K562 (cell line): ENCODE measurements around the gene MCM3. TPM values are rescaled to one million over a fixed set of nuclear protein-coding genes. Genes with fewer than 3 reads are reported as not detected.

Experiments used
- ATAC-seq: fragments of 200-7000 bp; cut with Tn5 transposase; 3 replicates; pipeline ENCODE4 v1.9.1; 2020; ENCODE audit warnings: moderate library complexity
- BruUV-seq: library from RNA; stranded (reverse); fragments of 400-500 nt; replicated peaks from 2 replicates; lab custom pipeline; 2021; lab: Mats Ljungman, UMichigan
- CTCF ChIA-PET: fragments of 300-600 bp; formaldehyde crosslinking; extraction: SDS; loops from one replicate; lab custom pipeline; 2021; ENCODE audit warnings: low intra/inter-chr PET ratio; lab: Yijun Ruan, JAX
- POLR2A ChIA-PET: fragments of 300-600, 350-650 bp; sonication (Branson Sonifier 250); formaldehyde crosslinking; extraction: SDS; loops from one replicate; lab custom pipeline; 2021; ENCODE audit warnings: antibody characterized with exemption, inconsistent platforms; lab: Yijun Ruan, JAX
- DNase-seq, 4 experiments: peaks; one replicate each; pipeline versions ENCODE4 v3.0.0 to v3.0.0-alpha.2; 2011 to 2018; ENCODE audit warnings: low spot score in 3 of 4, mixed read lengths in 3 of 4; ENCODE audit errors: extremely low read depth in 1 of 4
- FAIRE-seq: peaks from 2 replicates; lab custom pipeline; 2011; peaks lifted over from hg19 to GRCh38; lab: Jason Lieb, UNC
- H2AFZ ChIP-seq: 2 replicates; pipeline ENCODE4 v1.6.0; 2011; ENCODE audit warnings: low read depth, low read length, control low read depth, inconsistent platforms
- H3K27ac ChIP-seq: fragments of 200-600 bp; 3 replicates; pipeline ENCODE4 v1.8.0; 2011; ENCODE audit warnings: low read depth, mild to moderate bottlenecking, control low read depth, inconsistent platforms, low read length, moderate library complexity, mixed read lengths; ENCODE audit errors: extremely low read depth
- H3K27me3 ChIP-seq, 2 experiments: fragments of 300-600 bp in 1 of 2; 2 replicates in 1 of 2; 3 replicates in 1 of 2; pipeline versions ENCODE4 v1.6.0 to v1.8.0; 2011; ENCODE audit warnings: inconsistent platforms in 2 of 2, low read length in 2 of 2, mild to moderate bottlenecking in 1 of 2, mixed read lengths in 1 of 2, moderate library complexity in 1 of 2; ENCODE audit not compliant: control insufficient read depth in 2 of 2, insufficient read depth in 2 of 2
- H3K36me3 ChIP-seq: fragments of 300-600 bp; 3 replicates; pipeline ENCODE4 v1.8.0; 2011; ENCODE audit warnings: mild to moderate bottlenecking, low read length, inconsistent platforms; ENCODE audit not compliant: control insufficient read depth, insufficient read depth
- H3K4me1 ChIP-seq, 2 experiments: fragments of 200-600 bp in 1 of 2; replicated peaks in 1 of 2; 2 replicates in 1 of 2; 3 replicates in 1 of 2; pipeline versions ENCODE4 v1.5.1 to v1.8.0; 2011; ENCODE audit warnings: inconsistent platforms in 2 of 2, low read length in 2 of 2, mild to moderate bottlenecking in 1 of 2, mixed read lengths in 1 of 2, moderate library complexity in 1 of 2; ENCODE audit not compliant: control insufficient read depth in 2 of 2, insufficient read depth in 2 of 2
- H3K4me2 ChIP-seq: 2 replicates; pipeline ENCODE4 v1.6.1; 2011; ENCODE audit warnings: low read length, control low read depth, inconsistent platforms, mixed read lengths; ENCODE audit not compliant: insufficient read depth
- H3K4me3 ChIP-seq: fragments of 200-600 bp; sonication (generic), shearing (Covaris generic); 2 replicates; pipeline ENCODE4 v1.5.1; 2016; ENCODE audit warnings: control low read depth, inconsistent platforms
- H3K79me2 ChIP-seq: fragments of 200-600 bp; 3 replicates; pipeline ENCODE4 v1.8.0; 2011; ENCODE audit warnings: low read length, inconsistent platforms; ENCODE audit not compliant: control insufficient read depth, insufficient read depth
- H3K9ac ChIP-seq, 2 experiments: 2 replicates each; pipeline versions ENCODE4 v1.6.0 to v1.6.1; 2011; ENCODE audit warnings: low read depth in 2 of 2, low read length in 2 of 2, control low read depth in 1 of 2, inconsistent platforms in 1 of 2, mild to moderate bottlenecking in 1 of 2, mixed read lengths in 1 of 2; ENCODE audit not compliant: insufficient read depth in 1 of 2
- H3K9me1 ChIP-seq: one replicate; pipeline ENCODE4 v1.6.0; 2011; ENCODE audit warnings: inconsistent platforms, mild to moderate bottlenecking, low read length, moderate library complexity; ENCODE audit not compliant: control insufficient read depth, insufficient read depth
- H3K9me3 ChIP-seq: replicated peaks from 2 replicates; pipeline ENCODE4 v1.5.1; 2011; ENCODE audit warnings: low read depth, low read length, inconsistent platforms; ENCODE audit not compliant: control insufficient read depth, insufficient read depth
- H4K20me1 ChIP-seq: replicated peaks from 2 replicates; pipeline ENCODE4 v1.6.1; 2011; ENCODE audit warnings: low read length, inconsistent platforms, mixed read lengths; ENCODE audit not compliant: control insufficient read depth, insufficient read depth
- KDM1A ChIP-seq, 2 experiments: fragments of 450-650 bp; IDR thresholded peaks; 2 replicates each; pipeline ENCODE4 v1.6.1; 2016; ENCODE audit warnings: mild to moderate bottlenecking in 2 of 2
- KHSRP ChIP-seq: fragments of 450-650 bp; IDR thresholded peaks from 2 replicates; pipeline ENCODE4 v1.6.1; 2017
- NRF1 ChIP-seq, 2 experiments: fragments of 450-650 bp; IDR thresholded peaks in 1 of 2; conservative IDR thresholded peaks in 1 of 2; 2 replicates each; pipeline ENCODE4 v1.6.1; 2014; ENCODE audit warnings: mild to moderate bottlenecking in 2 of 2
- PHF21A ChIP-seq: fragments of 450-650 bp; IDR thresholded peaks from 2 replicates; pipeline ENCODE4 v1.6.1; 2017; ENCODE audit warnings: low read depth, borderline replicate concordance
- POLR2H ChIP-seq: IDR thresholded peaks from 2 replicates; pipeline ENCODE4 v1.6.1; 2016; ENCODE audit warnings: missing genetic modification characterization, low read depth, mild to moderate bottlenecking, control low read depth, missing compliant biosample characterization, moderate library complexity
- ZBED1 ChIP-seq: IDR thresholded peaks from 2 replicates; pipeline ENCODE4 v1.6.1; 2014
- ZMIZ1 ChIP-seq, 2 experiments: fragments of 150-350 bp in 1 of 2; IDR thresholded peaks; 2 replicates each; pipeline ENCODE4 v1.6.1; 2012 to 2016; ENCODE audit warnings: low read depth in 2 of 2, low read length in 2 of 2, mild to moderate bottlenecking in 1 of 2, moderate library complexity in 1 of 2
- ZNF175 ChIP-seq: fragments of 200-800 bp; sonication (Bioruptor generic); IDR thresholded peaks from 2 replicates; pipeline ENCODE4 v1.6.1; 2016; ENCODE audit warnings: low read depth, mild to moderate bottlenecking, missing genetic modification characterization, missing compliant biosample characterization
- ZNF644 ChIP-seq: fragments of 200-800 bp; sonication (Bioruptor generic); IDR thresholded peaks from 2 replicates; pipeline ENCODE4 v1.6.1; 2016; ENCODE audit warnings: low read depth, missing genetic modification characterization, missing compliant biosample characterization
- WGBS: fragments of 100-300 bp; shearing (Covaris generic); methylation state at CpG from one replicate; pipeline ENCODE4 v1.1.6; 2016; ENCODE audit warnings: low coverage, mixed read lengths; ENCODE audit not compliant: insufficient coverage; ENCODE audit errors: missing lambda C conversion rate; 5-methylcytosine and 5-hydroxymethylcytosine counted together
- in situ Hi-C: fragments of 300-500 bp; cut with MboI; formaldehyde crosslinking; loops from 4 replicates; pipeline ENCODE4 v1.15.0; 2018; ENCODE audit warnings: inconsistent platforms, mixed read lengths
- intact Hi-C: fragments of 100-400 bp; cut with micrococcal nuclease; formaldehyde crosslinking; loops from 2 replicates; pipeline ENCODE4 v1.14.2; 2022
- polyA plus RNA-seq, 8 experiments: library from polyadenylated mRNA; depleted of rRNA in 4 of 8; stranded (reverse) in 5 of 8; unstranded in 3 of 8; fragments of >200 nt; fragmentation: Nextera tagmentation in 2 of 8; fragmentation: Illumina TruSeq in 1 of 8; extraction: Ambion mirVana in 2 of 8; extraction: Trizol in 1 of 8; gene quantifications; 2 replicates each; pipeline versions ENCODE4 v1.2.1 to v1.2.3, GENCODE V29; 2011 to 2014; ENCODE audit warnings: inconsistent platforms in 1 of 8, missing spikeins in 1 of 8
- total RNA-seq, 7 experiments: library from RNA; depleted of rRNA in 6 of 7; stranded (reverse); fragments of >200 nt in 6 of 7; fragmentation: Illumina TruSeq in 2 of 7; extraction: Trizol in 2 of 7; gene quantifications; 2 replicates each; pipeline versions ENCODE4 v1.2.1 to v1.2.3, GENCODE V29; 2011 to 2021; ENCODE audit warnings: low replicate concordance in 1 of 7

Gene MCM3
- total and polyA plus RNA-seq, 9 of the 15 experiments (the other 6 are each of a cell fraction or from before 2014, with no cell fraction given): 76.1 to 270 (median 250) TPM

GRCh38 chr6:52284131-52284459, 447 bp downstream of the MCM3 start:
- peak overlapping the region; percentile 86 for H3K4me2 ChIP-seq
- WGBS: 0% methylated on average over 13 of the region's 14 CpGs
- ChIA-PET CTCF (interaction anchor here (1.6 kb wide), 1 partner anchor 115 kb away, joined by 10 read pairs; no protein-coding TSS in a partner anchor), POLR2A (interaction anchor here (0.8 to 1.7 kb wide), 7 partner anchors 9 to 50 kb away, joined by 3 to 7 read pairs (median 5); no protein-coding TSS in a partner anchor)
- peaks cover 56% of the 10 kb centered on the region for H3K79me2 ChIP-seq
- peak; percentile 35 for ATAC-seq
- TSS peak; percentile 65 for BruUV-seq
- H4K20me1 ChIP-seq: no peaks in the 10 kb centered on the region; the same call in 1 of the 2 replicates
- peak overlapping the region; percentile 91 to 95 for H3K9ac ChIP-seq
- H3K4me1 ChIP-seq: peaks cover 6 to 24% of the 10 kb centered on the region in 2 experiments
- intact Hi-C loops: loop anchor here (2.0 to 10.0 kb wide), 2 partner anchors 107 to 231 kb away; no protein-coding TSS in a partner anchor
- peak overlapping the region; percentile 77 for H3K4me3 ChIP-seq
- H2AFZ ChIP-seq: peak overlapping the region; percentile 80
- in situ Hi-C loops: no loop called here
- peak overlapping the region; percentile 88 for H3K27ac ChIP-seq
- H3K9me3 ChIP-seq: no peaks in the 10 kb centered on the region
- peak; percentile 50 to 66; a peak in 3 of 4 replicates for TF ChIP-seq KDM1A (IDR thresholded peaks at IDR 0.05)
- TF ChIP-seq ZNF644 (tag): no peak
- TF ChIP-seq KHSRP: no peak
- TF ChIP-seq PHF21A: peak; percentile 35; the same call in 1 of the 2 replicates
- TF ChIP-seq POLR2H: 0 out of 2 replicates have a peak, but pooled peaks have one; percentile 4
- TF ChIP-seq, all 486 proteins: peak for 3
- DNase-seq (peak; percentile 22 to 82 (median 44)), FAIRE-seq (no peak)
- peaks cover 46% of the 10 kb centered on the region for H3K36me3 ChIP-seq
- H3K27me3 ChIP-seq: no peaks in the 10 kb centered on the region
- H3K9me1 ChIP-seq: no peaks in the 10 kb centered on the region

- Histone ChIP-seq H3K36me3 (peaks cover 56% of the 10 kb centered on the region), H3K27ac (no peak overlapping the region), H3K4me2 (peak overlapping the region; percentile 86)
- TF ChIP-seq ZMIZ1 (IDR thresholded peaks at IDR 0.05; ENCODE audit: low read depth in 2 of 2, low read length in 2 of 2) (no peak), NRF1 (conservative IDR thresholded peaks at IDR 0.05 in 1 of 2, IDR thresholded peaks at IDR 0.05 in 1 of 2) (peak; percentile 52 to 56; a peak in 3 of 4 replicates), ZNF175 (CRISPR knock-in tag) (no peak), ZBED1 (no peak)
These were observed 1.4 kb downstream of the MCM3 start for GRCh38 chr6:52283111-52283510.

More at GRCh38 chr6:52283111-52283510, 1.4 kb downstream of the MCM3 start:
- peaks cover 66% of the 10 kb centered on the region for H3K79me2 ChIP-seq
- H3K9me1 ChIP-seq: no peaks in the 10 kb centered on the region
- intact Hi-C loops: loop anchor here (10.0 kb wide), 1 partner anchor 232 kb away; no protein-coding TSS in a partner anchor
- in situ Hi-C loops: no loop called here
- no peak for DNase-seq
- peak overlapping the region; percentile 77 for H3K4me3 ChIP-seq
- no peak for ATAC-seq
- no TSS peak for BruUV-seq
- ChIA-PET CTCF (no interaction called here), POLR2A (interaction anchor here (0.8 to 1.5 kb wide), 6 partner anchors 8 to 79 kb away, joined by 3 to 6 read pairs (median 3); partner anchors contain the start of gene PAQR8)
- H3K4me1 ChIP-seq: peaks cover 6 to 24% of the 10 kb centered on the region in 2 experiments
- 4% methylated on average over 6 of the region's 6 CpGs for WGBS
- H3K27me3 ChIP-seq: no peaks in the 10 kb centered on the region
- no peak for FAIRE-seq
- H2AFZ ChIP-seq: no peak overlapping the region
- H3K9ac ChIP-seq: peak overlapping the region; percentile 87 to 91
- H3K9me3 ChIP-seq: no peaks in the 10 kb centered on the region
- H4K20me1 ChIP-seq: peaks cover 3% of the 10 kb centered on the region; the same call in 1 of the 2 replicates
